HS-5 (cell line): ENCODE data around the gene PIR.

Source experiments
- DNase-seq: peaks from one replicate; pipeline ENCODE4 v3.0.0-alpha.2; 2012; ENCODE audit warnings: low read depth

PIR gene

GRCh38 chrX:15345976-15346375, 147.2 kb downstream of the PIR start:
- DNase-seq = no peak

- no peak for DNase-seq
These were observed 149.0 kb downstream of the PIR start for GRCh38 chrX:15344106-15344505.

GRCh38 chrX:15343075-15343476, 150.1 kb downstream of the PIR start:
- no peak for DNase-seq

GRCh38 chrX:15340867-15341266, 152.3 kb downstream of the PIR start:
- no peak for DNase-seq

- peak; percentile 46 for DNase-seq
These were observed 157.1 kb downstream of the PIR start for GRCh38 chrX:15336023-15336413.

- peak; percentile 78 for DNase-seq
These were observed 157.8 kb downstream of the PIR start, which contains the start of gene PIGA for GRCh38 chrX:15335135-15336022. Gene PIGA (minus strand): TSS chrX:15335523. CDS start chrX:15331930, 3,593 bp downstream.
